ENCODE data around the gene CHD5. TPM values are rescaled to one million over a fixed set of nuclear protein-coding genes. Genes with fewer than 3 reads are reported as not detected.

CHD5 gene
- total RNA-seq, 1 experiment from 2014 or later, result 6.1 TPM

GRCh38 chr1:6121651-6122370, 58.3 kb downstream of the CHD5 start:
- intact Hi-C loops (cut with micrococcal nuclease), result no loop called here
- Histone ChIP-seq H3K9me2 (ENCODE audit: insufficient read depth) (no peaks in the 10 kb centered on the region), H3K27ac (ENCODE audit: low read depth, low read length) (no peak overlapping the region), H3K4me3 (replicated peaks in 1 of 2; ENCODE audit: low read depth in 1 of 2, low read length in 2 of 2) (no peak overlapping the region), H2AFZ (ENCODE audit: low read depth, low read length, poor library complexity, severe bottlenecking) (no peak overlapping the region), H3K9ac (ENCODE audit: low read length) (no peak overlapping the region), H3K36me3 (ENCODE audit: control insufficient read depth in 1 of 2, insufficient read depth in 2 of 2, low read length in 2 of 2) (no peaks in the 10 kb centered on the region), H3K4me1 (ENCODE audit: control insufficient read depth in 1 of 2, insufficient read depth in 2 of 2, low read length in 2 of 2) (no peaks in the 10 kb centered on the region), H3K27me3 (ENCODE audit: insufficient read depth, low read length) (no peaks in the 10 kb centered on the region), H4K20me1 (ENCODE audit: insufficient read depth) (no peaks in the 10 kb centered on the region), H3K79me2 (ENCODE audit: insufficient read depth, low read length) (no peaks in the 10 kb centered on the region), H3K4me2 (ENCODE audit: low read length) (no peak overlapping the region), H3K9me3 (ENCODE audit: control insufficient read depth in 1 of 2, insufficient read depth in 1 of 2, low read depth in 1 of 2, low read length in 2 of 2) (peaks cover 0 to 6% of the 10 kb centered on the region in 2 experiments; a peak in 1 of 4 replicates)
- CTCF ChIA-PET, result no interaction called here
- RAD21 ChIA-PET (ENCODE audit: low non-redundant PET in 1 of 2, low total read pairs in 2 of 2, uncharacterized antibody in 2 of 2, unreplicated experiment in 2 of 2), result no interaction called here
- POLR2A ChIA-PET, result no interaction called here
- no TSS peak for BruUV-seq (replicated peaks)
- ATAC-seq, result no peak; the same call in 1 of the 2 replicates
- no peak for DNase-seq (ENCODE audit: low read depth, low spot score)
- TF ChIP-seq POLR2A (IDR thresholded peaks at IDR 0.05; ENCODE audit: borderline replicate concordance, extremely low read depth, insufficient read depth, insufficient read length) (no peak), POLR2AphosphoS5 (IDR thresholded peaks at IDR 0.05; ENCODE audit: low read depth, low read length) (no peak), CTCF (IDR thresholded peaks at IDR 0.05 in 2 of 3, conservative IDR thresholded peaks at IDR 0.05 in 1 of 3; ENCODE audit: borderline replicate concordance in 1 of 3, insufficient read depth in 1 of 3, low read depth in 2 of 3, low read length in 2 of 3) (no peak), ATF3 (IDR thresholded peaks at IDR 0.05) (no peak), CEBPB (IDR thresholded peaks at IDR 0.05; ENCODE audit: low read depth) (no peak), TCF7L2 (IDR thresholded peaks at IDR 0.05; ENCODE audit: borderline replicate concordance, extremely low read depth, insufficient read depth, insufficient read length) (no peak), ELF1 (IDR thresholded peaks at IDR 0.05; ENCODE audit: borderline replicate concordance, low read depth) (no peak), REST (IDR thresholded peaks at IDR 0.05; ENCODE audit: low read depth) (no peak), SP1 (IDR thresholded peaks at IDR 0.05; ENCODE audit: low read depth) (no peak), RAD21 (IDR thresholded peaks at IDR 0.05; ENCODE audit: low read depth) (no peak), MAX (IDR thresholded peaks at IDR 0.05) (no peak), ZNF274 (IDR thresholded peaks at IDR 0.05; ENCODE audit: low read depth, low read length) (no peak), ZFX (IDR thresholded peaks at IDR 0.05) (no peak), YY1 (IDR thresholded peaks at IDR 0.05; ENCODE audit: extremely low read depth, insufficient replicate concordance, low read depth, low read length) (no peak), JUND (IDR thresholded peaks at IDR 0.05) (no peak), ZBTB33 (IDR thresholded peaks at IDR 0.05; ENCODE audit: extremely low read depth, insufficient replicate concordance, low read length) (no peak), EZH2phosphoT487 (IDR thresholded peaks at IDR 0.05; ENCODE audit: borderline replicate concordance) (no peak)
